ENCODE results near the gene PTMA. TPM values are rescaled to one million over a fixed set of nuclear protein-coding genes. Genes with fewer than 3 reads are reported as not detected.

The PTMA gene
- total RNA-seq, 1 experiment from 2014 or later, result 1,390 TPM

DNA sequence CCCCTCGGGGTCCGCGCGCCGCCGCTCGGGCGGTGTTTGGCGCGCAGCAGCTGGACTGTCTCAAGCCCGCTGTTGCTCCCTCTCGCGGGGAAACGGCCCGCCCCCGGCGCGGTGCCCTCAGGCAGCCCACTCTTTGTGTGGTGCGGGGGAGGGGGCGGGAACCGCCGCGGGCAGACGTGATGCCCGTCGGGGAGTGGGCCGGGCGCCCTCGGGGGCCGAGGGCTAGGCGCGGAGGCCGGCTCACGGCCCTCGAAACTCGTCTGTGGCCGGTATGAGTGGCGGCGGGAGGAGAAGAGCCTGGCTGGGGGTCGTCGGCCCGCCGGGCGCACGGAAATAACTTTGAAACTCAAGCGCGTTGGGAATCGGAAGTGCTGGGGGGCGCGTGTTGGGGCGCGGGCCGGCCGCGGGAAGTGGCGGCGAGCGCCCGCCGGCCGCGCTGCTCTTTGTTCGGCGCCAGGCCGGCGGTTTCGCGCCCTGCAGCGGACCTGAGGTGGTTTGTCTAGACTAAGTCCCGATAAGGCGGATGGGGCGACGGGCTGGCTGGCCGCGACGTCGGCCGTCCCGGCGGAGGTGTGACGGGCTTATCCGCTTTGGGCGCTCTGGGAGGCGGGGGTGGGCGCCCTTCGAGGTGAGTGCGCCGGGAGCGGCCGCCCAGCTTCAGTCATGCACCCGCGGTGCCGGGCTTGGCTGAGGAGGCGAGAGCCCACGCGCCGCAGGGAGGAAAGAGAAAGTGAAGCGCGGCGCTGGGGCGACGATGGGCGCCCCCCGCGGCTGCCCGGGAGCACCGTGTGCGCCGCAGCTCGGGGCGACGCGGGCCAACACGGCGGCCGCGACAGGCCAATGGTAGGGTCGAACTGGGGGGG lies 679 bp downstream of the PTMA start:
- Histone ChIP-seq H3K27ac (ENCODE audit: low read length) (peak overlapping the region; percentile 94), H3K27me3 (ENCODE audit: control insufficient read depth, insufficient read depth, low read length) (no peaks in the 10 kb centered on the region), H3K9me3 (ENCODE audit: control insufficient read depth, insufficient read depth, low read depth, low read length) (no peaks in the 10 kb centered on the region), H3K4me1 (ENCODE audit: control insufficient read depth, insufficient read depth, low read length) (peaks cover 36% of the 10 kb centered on the region), H3K36me3 (ENCODE audit: control insufficient read depth, insufficient read depth, low read length) (peaks cover 14% of the 10 kb centered on the region), H3K4me3 (ENCODE audit: low read depth in 2 of 2, low read length in 2 of 2) (peak overlapping the region; percentile 75 to 90)
- in situ Hi-C loops (cut with HindIII; ENCODE audit: low pct_unique_long_range_greater_than_20kb, low sequenced_read_pairs) (no loop called here), intact Hi-C loops (cut with micrococcal nuclease; ENCODE audit: unreplicated experiment) (no loop called here)
- DNase-seq (ENCODE audit: low read depth, low spot score) (no peak), ATAC-seq (peak; percentile 4; the same call in 1 of the 2 replicates)
- POLR2A ChIA-PET, result interaction anchor here (0.7 to 0.8 kb wide), 2 partner anchors 42 to 44 kb away, joined by 3 to 4 read pairs; no protein-coding TSS in a partner anchor
- no TSS peak for BruUV-seq (replicated peaks)
- TF ChIP-seq, protein P1, sequence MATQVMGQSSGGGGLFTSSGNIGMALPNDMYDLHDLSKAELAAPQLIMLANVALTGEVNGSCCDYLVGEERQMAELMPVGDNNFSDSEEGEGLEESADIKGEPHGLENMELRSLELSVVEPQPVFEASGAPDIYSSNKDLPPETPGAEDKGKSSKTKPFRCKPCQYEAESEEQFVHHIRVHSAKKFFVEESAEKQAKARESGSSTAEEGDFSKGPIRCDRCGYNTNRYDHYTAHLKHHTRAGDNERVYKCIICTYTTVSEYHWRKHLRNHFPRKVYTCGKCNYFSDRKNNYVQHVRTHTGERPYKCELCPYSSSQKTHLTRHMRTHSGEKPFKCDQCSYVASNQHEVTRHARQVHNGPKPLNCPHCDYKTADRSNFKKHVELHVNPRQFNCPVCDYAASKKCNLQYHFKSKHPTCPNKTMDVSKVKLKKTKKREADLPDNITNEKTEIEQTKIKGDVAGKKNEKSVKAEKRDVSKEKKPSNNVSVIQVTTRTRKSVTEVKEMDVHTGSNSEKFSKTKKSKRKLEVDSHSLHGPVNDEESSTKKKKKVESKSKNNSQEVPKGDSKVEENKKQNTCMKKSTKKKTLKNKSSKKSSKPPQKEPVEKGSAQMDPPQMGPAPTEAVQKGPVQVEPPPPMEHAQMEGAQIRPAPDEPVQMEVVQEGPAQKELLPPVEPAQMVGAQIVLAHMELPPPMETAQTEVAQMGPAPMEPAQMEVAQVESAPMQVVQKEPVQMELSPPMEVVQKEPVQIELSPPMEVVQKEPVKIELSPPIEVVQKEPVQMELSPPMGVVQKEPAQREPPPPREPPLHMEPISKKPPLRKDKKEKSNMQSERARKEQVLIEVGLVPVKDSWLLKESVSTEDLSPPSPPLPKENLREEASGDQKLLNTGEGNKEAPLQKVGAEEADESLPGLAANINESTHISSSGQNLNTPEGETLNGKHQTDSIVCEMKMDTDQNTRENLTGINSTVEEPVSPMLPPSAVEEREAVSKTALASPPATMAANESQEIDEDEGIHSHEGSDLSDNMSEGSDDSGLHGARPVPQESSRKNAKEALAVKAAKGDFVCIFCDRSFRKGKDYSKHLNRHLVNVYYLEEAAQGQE (IDR thresholded peaks at IDR 0.05; ENCODE audit: insufficient read depth in 1 of 2, low read depth in 2 of 2, low read length in 1 of 2), result no peak
- TF ChIP-seq, protein P2, sequence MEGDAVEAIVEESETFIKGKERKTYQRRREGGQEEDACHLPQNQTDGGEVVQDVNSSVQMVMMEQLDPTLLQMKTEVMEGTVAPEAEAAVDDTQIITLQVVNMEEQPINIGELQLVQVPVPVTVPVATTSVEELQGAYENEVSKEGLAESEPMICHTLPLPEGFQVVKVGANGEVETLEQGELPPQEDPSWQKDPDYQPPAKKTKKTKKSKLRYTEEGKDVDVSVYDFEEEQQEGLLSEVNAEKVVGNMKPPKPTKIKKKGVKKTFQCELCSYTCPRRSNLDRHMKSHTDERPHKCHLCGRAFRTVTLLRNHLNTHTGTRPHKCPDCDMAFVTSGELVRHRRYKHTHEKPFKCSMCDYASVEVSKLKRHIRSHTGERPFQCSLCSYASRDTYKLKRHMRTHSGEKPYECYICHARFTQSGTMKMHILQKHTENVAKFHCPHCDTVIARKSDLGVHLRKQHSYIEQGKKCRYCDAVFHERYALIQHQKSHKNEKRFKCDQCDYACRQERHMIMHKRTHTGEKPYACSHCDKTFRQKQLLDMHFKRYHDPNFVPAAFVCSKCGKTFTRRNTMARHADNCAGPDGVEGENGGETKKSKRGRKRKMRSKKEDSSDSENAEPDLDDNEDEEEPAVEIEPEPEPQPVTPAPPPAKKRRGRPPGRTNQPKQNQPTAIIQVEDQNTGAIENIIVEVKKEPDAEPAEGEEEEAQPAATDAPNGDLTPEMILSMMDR (IDR thresholded peaks at IDR 0.05), result peak; percentile 8
- TF ChIP-seq POLR2AphosphoS5 (IDR thresholded peaks at IDR 0.05; ENCODE audit: low read depth, low read length) (peak; percentile 2; the same call in 1 of the 2 replicates), SIN3A (IDR thresholded peaks at IDR 0.05; ENCODE audit: borderline replicate concordance, insufficient read depth, low read depth, low read length) (no peak; the same call in 1 of the 2 replicates), TCF7L2 (IDR thresholded peaks at IDR 0.05; ENCODE audit: low read depth, low read length) (no peak)
- CTCF ChIA-PET, result interaction anchor here (0.6 to 0.7 kb wide), 2 partner anchors 31 to 190 kb away, joined by 3 to 14 read pairs; no protein-coding TSS in a partner anchor

DNA sequence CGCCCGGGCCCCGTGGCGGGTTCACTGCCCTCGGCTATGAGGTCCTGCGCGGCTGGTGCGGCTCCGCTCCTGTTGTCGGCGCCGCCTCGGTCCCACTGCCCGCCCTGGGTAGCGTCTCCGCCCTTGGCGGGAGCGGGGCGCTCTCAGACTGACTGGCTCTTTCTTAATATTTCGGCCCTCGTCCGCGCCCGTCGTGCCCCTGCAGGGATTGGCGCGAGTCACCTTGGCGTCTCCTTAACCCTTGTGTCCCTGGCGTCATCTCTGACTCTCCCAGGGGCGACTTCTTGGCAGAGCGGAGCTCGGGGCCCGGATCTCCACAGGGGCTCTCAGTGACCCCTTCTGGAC lies 1.3 kb downstream of the PTMA start:
- Histone ChIP-seq H3K4me3 (ENCODE audit: low read depth in 2 of 2, low read length in 2 of 2) (peak overlapping the region; percentile 75 to 90), H3K36me3 (ENCODE audit: control insufficient read depth, insufficient read depth, low read length) (peaks cover 14% of the 10 kb centered on the region), H3K4me1 (ENCODE audit: control insufficient read depth, insufficient read depth, low read length) (peaks cover 42% of the 10 kb centered on the region), H3K9me3 (ENCODE audit: control insufficient read depth, insufficient read depth, low read depth, low read length) (no peaks in the 10 kb centered on the region), H3K27me3 (ENCODE audit: control insufficient read depth, insufficient read depth, low read length) (no peaks in the 10 kb centered on the region), H3K27ac (ENCODE audit: low read length) (peak overlapping the region; percentile 94)
- ChIA-PET POLR2A (no interaction called here), CTCF (interaction anchor here (0.6 kb wide), 1 partner anchor 32 kb away, joined by 8 read pairs; no protein-coding TSS in a partner anchor)
- DNase-seq (ENCODE audit: low read depth, low spot score), result no peak
- intact Hi-C loops (cut with micrococcal nuclease; ENCODE audit: unreplicated experiment) (no loop called here), in situ Hi-C loops (cut with HindIII; ENCODE audit: low pct_unique_long_range_greater_than_20kb, low sequenced_read_pairs) (no loop called here)
- no peak for ATAC-seq
- no TSS peak for BruUV-seq (replicated peaks)
- TF ChIP-seq, protein P1 (IDR thresholded peaks at IDR 0.05; ENCODE audit: insufficient read depth in 1 of 2, low read depth in 2 of 2, low read length in 1 of 2), result no peak
- TF ChIP-seq TCF7L2 (IDR thresholded peaks at IDR 0.05; ENCODE audit: low read depth, low read length), result no peak
- TF ChIP-seq, protein P2 (IDR thresholded peaks at IDR 0.05), result no peak
- TF ChIP-seq POLR2AphosphoS5 (IDR thresholded peaks at IDR 0.05; ENCODE audit: low read depth, low read length), result no peak
- TF ChIP-seq SIN3A (IDR thresholded peaks at IDR 0.05; ENCODE audit: borderline replicate concordance, insufficient read depth, low read depth, low read length), result 0 out of 2 replicates have a peak, but pooled peaks have one; percentile 48

Measured in Panc1 (cell line).